IPS-18c (cell line): ENCODE measurements around the gene CHST14.
A peak's percentile ranks its signal among the peaks of the same experiment; 100 is the strongest.
"Not testable (repeated sequence)": the region's sequence is repeated elsewhere in the genome, so short reads cannot be mapped to it uniquely, and the experiment has no call there.

Experiments
- H3K4me3 ChIP-seq: 2 replicates; pipeline ENCODE4 v1.7.0; 2013; ENCODE audit warnings: low read depth, mild to moderate bottlenecking, low read length, moderate library complexity; ENCODE audit not compliant: insufficient read depth
- H3K9me3 ChIP-seq: one replicate; pipeline ENCODE4 v1.6.1; 2013; ENCODE audit warnings: mild to moderate bottlenecking, low read length, moderate library complexity; ENCODE audit not compliant: control insufficient read depth, insufficient read depth

CHST14 gene

GRCh38 chr15:40439461-40439959 is 31.3 kb upstream of the CHST14 start:
- Histone ChIP-seq H3K9me3 (no peaks in the 10 kb centered on the region), H3K4me3 (peak overlapping the region; percentile 83)

GRCh38 chr15:40439960-40440742 is 30.6 kb upstream of the CHST14 start:
- Histone ChIP-seq H3K4me3 (peak overlapping the region; percentile 83), H3K9me3 (no peaks in the 10 kb centered on the region)

- Histone ChIP-seq H3K4me3 (peak within 1 kb of the TSS; percentile 83), H3K9me3 (no peaks in the 10 kb centered on the region)
Measured at GRCh38 chr15:40440743-40441564, 29.8 kb upstream of the CHST14 start, which contains the start of gene BAHD1. BAHD1 (plus strand) TSS chr15:40440953; CDS start chr15:40458465, 17,512 bp downstream.

GRCh38 chr15:40441565-40442531 is 28.9 kb upstream of the CHST14 start:
- peak overlapping the region; percentile 73 for H3K4me3 ChIP-seq
- H3K9me3 ChIP-seq = no peaks in the 10 kb centered on the region

GRCh38 chr15:40443255-40443654 is 27.5 kb upstream of the CHST14 start:
- H3K4me3 ChIP-seq = no peak overlapping the region
- no peaks in the 10 kb centered on the region for H3K9me3 ChIP-seq

- Histone ChIP-seq H3K4me3 (no peak overlapping the region), H3K9me3 (no peaks in the 10 kb centered on the region)
Measured at GRCh38 chr15:40443846-40444245, 26.9 kb upstream of the CHST14 start.

GRCh38 chr15:40444736-40445135 is 26.0 kb upstream of the CHST14 start:
- H3K9me3 ChIP-seq = no peaks in the 10 kb centered on the region
- H3K4me3 ChIP-seq = no peak overlapping the region

- H3K4me3 ChIP-seq = no peak overlapping the region
- H3K9me3 ChIP-seq = no peaks in the 10 kb centered on the region
Measured at GRCh38 chr15:40445421-40445922, 25.3 kb upstream of the CHST14 start.

- Histone ChIP-seq H3K4me3 (no peak overlapping the region), H3K9me3 (no peaks in the 10 kb centered on the region)
Measured at GRCh38 chr15:40446144-40446543, 24.6 kb upstream of the CHST14 start.

GRCh38 chr15:40448354-40448753 is 22.4 kb upstream of the CHST14 start:
- no peaks in the 10 kb centered on the region for H3K9me3 ChIP-seq
- no peak overlapping the region for H3K4me3 ChIP-seq

- H3K4me3 ChIP-seq = no peak overlapping the region
- no peaks in the 10 kb centered on the region for H3K9me3 ChIP-seq
Measured at GRCh38 chr15:40449275-40449674, 21.5 kb upstream of the CHST14 start.

GRCh38 chr15:40450047-40450446 is 20.7 kb upstream of the CHST14 start:
- Histone ChIP-seq H3K9me3 (no peaks in the 10 kb centered on the region), H3K4me3 (no peak overlapping the region)

- H3K4me3 ChIP-seq = no peak overlapping the region
- no peaks in the 10 kb centered on the region for H3K9me3 ChIP-seq
Measured at GRCh38 chr15:40451527-40452158, 19.1 kb upstream of the CHST14 start.

GRCh38 chr15:40452296-40453090 is 18.3 kb upstream of the CHST14 start:
- Histone ChIP-seq H3K9me3 (no peaks in the 10 kb centered on the region), H3K4me3 (no peak overlapping the region)

- H3K9me3 ChIP-seq, H3K4me3 ChIP-seq: not testable (repeated sequence)
Measured at GRCh38 chr15:40453941-40454340, 16.8 kb upstream of the CHST14 start.
